HepG2 (cell line): ENCODE measurements around the gene TMEM80. TPM values are rescaled to one million over a fixed set of nuclear protein-coding genes. Genes with fewer than 3 reads are reported as not detected.

ENCODE experiments used
- BHLHE40 ChIP-seq: IDR thresholded peaks from 2 replicates; pipeline ENCODE4 v1.6.1; 2011; ENCODE audit warnings: low read length, improper control_type of control experiment
- CHD2 ChIP-seq: IDR thresholded peaks from 2 replicates; pipeline ENCODE4 v1.6.1; 2011; ENCODE audit warnings: low read depth, low read length, improper control_type of control experiment
- HNF4A ChIP-seq: sonication (generic); formaldehyde crosslinking; IDR thresholded peaks from 2 replicates; pipeline ENCODE4 v1.4.0; 2020; ENCODE audit warnings: missing genetic modification reagents
- ISL2 ChIP-seq: sonication (generic); formaldehyde crosslinking; IDR thresholded peaks from 2 replicates; pipeline ENCODE4 v1.5.0; 2020; ENCODE audit warnings: missing genetic modification reagents
- KLF12 ChIP-seq: sonication (generic); formaldehyde crosslinking; IDR thresholded peaks from 2 replicates; pipeline ENCODE4 v1.4.0; 2020; ENCODE audit warnings: missing genetic modification reagents, borderline replicate concordance
- MXI1 ChIP-seq: IDR thresholded peaks from 3 replicates; pipeline ENCODE4 v1.6.1; 2012; ENCODE audit warnings: low read depth, low read length, inconsistent platforms, borderline replicate concordance
- NONO ChIP-seq, 2 experiments: fragments of 450-650 bp in 1 of 2; sonication (generic) in 1 of 2; formaldehyde crosslinking in 1 of 2; IDR thresholded peaks in 1 of 2; conservative IDR thresholded peaks in 1 of 2; 2 replicates each; pipeline versions ENCODE4 v1.6.1 to v1.8.0; 2017 to 2022; ENCODE audit warnings: mild to moderate bottlenecking in 1 of 2, missing genetic modification reagents in 1 of 2, moderate library complexity in 1 of 2
- RAD21 ChIP-seq: fragments of 450-650 bp; formaldehyde crosslinking; IDR thresholded peaks from 2 replicates; pipeline ENCODE4 v1.5.0; 2020; ENCODE audit warnings: mild to moderate bottlenecking
- RBAK ChIP-seq: sonication (generic); formaldehyde crosslinking; IDR thresholded peaks from 2 replicates; pipeline ENCODE4 v1.5.1; 2020; ENCODE audit warnings: mild to moderate bottlenecking, missing genetic modification reagents
- RFXANK ChIP-seq: IDR thresholded peaks from 2 replicates; pipeline ENCODE4 v1.6.1; 2016
- SNAI1 ChIP-seq: sonication (generic); formaldehyde crosslinking; IDR thresholded peaks from 2 replicates; pipeline ENCODE4 v1.5.0; 2020; ENCODE audit warnings: mild to moderate bottlenecking, missing genetic modification reagents, borderline replicate concordance
- TMF1 ChIP-seq: sonication (generic); formaldehyde crosslinking; IDR thresholded peaks from 2 replicates; pipeline ENCODE4 v1.8.1; 2022; ENCODE audit warnings: low read depth, missing genetic modification reagents
- XRCC5 ChIP-seq: fragments of 200-400 bp; formaldehyde crosslinking; optimal IDR thresholded peaks from 2 replicates; pipeline ENCODE3; 2017; ENCODE audit warnings: mild to moderate bottlenecking, low read length
- ZBTB4 ChIP-seq: sonication (generic); formaldehyde crosslinking; IDR thresholded peaks from 2 replicates; pipeline ENCODE4 v1.4.0; 2020; ENCODE audit warnings: missing genetic modification reagents, mild to moderate bottlenecking, borderline replicate concordance
- ZFAT ChIP-seq: sonication (generic); formaldehyde crosslinking; conservative IDR thresholded peaks from 2 replicates; pipeline ENCODE4 v1.8.1; 2023; ENCODE audit warnings: missing genetic modification reagents, inconsistent platforms
- ZFYVE20 ChIP-seq: sonication (generic); formaldehyde crosslinking; IDR thresholded peaks from 2 replicates; pipeline ENCODE4 v1.8.0; 2023; ENCODE audit warnings: low read depth, mild to moderate bottlenecking, moderate library complexity, missing genetic modification reagents, borderline replicate concordance
- ZNF17 ChIP-seq: sonication (generic); formaldehyde crosslinking; IDR thresholded peaks from 2 replicates; pipeline ENCODE4 v1.5.0; 2020; ENCODE audit warnings: mild to moderate bottlenecking, missing genetic modification reagents
- ZNF280D ChIP-seq: sonication (generic); formaldehyde crosslinking; IDR thresholded peaks from 2 replicates; pipeline ENCODE4 v1.5.1; 2020; ENCODE audit warnings: mild to moderate bottlenecking, missing genetic modification reagents
- ZNF296 ChIP-seq: sonication (generic); formaldehyde crosslinking; conservative IDR thresholded peaks from 2 replicates; pipeline ENCODE4 v1.5.0; 2020; ENCODE audit warnings: mild to moderate bottlenecking, missing genetic modification reagents
- ZNF33A ChIP-seq: sonication (generic); formaldehyde crosslinking; IDR thresholded peaks from 2 replicates; pipeline ENCODE4 v1.5.1; 2020; ENCODE audit warnings: missing genetic modification reagents, mild to moderate bottlenecking, moderate library complexity, borderline replicate concordance
- ZNF543 ChIP-seq: sonication (generic); formaldehyde crosslinking; IDR thresholded peaks from 2 replicates; pipeline ENCODE4 v1.4.0; 2020; ENCODE audit warnings: mild to moderate bottlenecking, missing genetic modification reagents
- polyA plus RNA-seq, 8 experiments: library from polyadenylated mRNA; depleted of rRNA in 3 of 8; stranded (reverse) in 7 of 8; unstranded in 1 of 8; fragments of >200 nt; fragmentation: Illumina TruSeq in 4 of 8; extraction: Trizol in 4 of 8; gene quantifications; 2 replicates each; pipeline versions ENCODE4 v1.2.1 to v1.2.3, GENCODE V29; 2011 to 2016; ENCODE audit warnings: low read depth in 4 of 8, missing spikeins in 1 of 8, mixed read lengths in 1 of 8; ENCODE audit not compliant: insufficient read depth in 1 of 8
- total RNA-seq, 5 experiments: library from RNA; depleted of rRNA; stranded (reverse); fragments of >200 nt; fragmentation: Illumina TruSeq; extraction: Trizol; gene quantifications; 2 replicates each; pipeline ENCODE4 v1.2.3, GENCODE V29; 2016; ENCODE audit warnings: low read depth in 1 of 5
- TF ChIP-seq, protein P1 (sequence below): sonication (generic); formaldehyde crosslinking; IDR thresholded peaks from 2 replicates; pipeline ENCODE4 v1.5.1; 2020; ENCODE audit warnings: mild to moderate bottlenecking, moderate library complexity, missing genetic modification reagents

Gene TMEM80
- total and polyA plus RNA-seq, 2 of the 13 experiments (the other 11 are each of a cell fraction or from before 2014, with no cell fraction given), result 5.6 to 17.1 TPM

- TF ChIP-seq, protein P1, sequence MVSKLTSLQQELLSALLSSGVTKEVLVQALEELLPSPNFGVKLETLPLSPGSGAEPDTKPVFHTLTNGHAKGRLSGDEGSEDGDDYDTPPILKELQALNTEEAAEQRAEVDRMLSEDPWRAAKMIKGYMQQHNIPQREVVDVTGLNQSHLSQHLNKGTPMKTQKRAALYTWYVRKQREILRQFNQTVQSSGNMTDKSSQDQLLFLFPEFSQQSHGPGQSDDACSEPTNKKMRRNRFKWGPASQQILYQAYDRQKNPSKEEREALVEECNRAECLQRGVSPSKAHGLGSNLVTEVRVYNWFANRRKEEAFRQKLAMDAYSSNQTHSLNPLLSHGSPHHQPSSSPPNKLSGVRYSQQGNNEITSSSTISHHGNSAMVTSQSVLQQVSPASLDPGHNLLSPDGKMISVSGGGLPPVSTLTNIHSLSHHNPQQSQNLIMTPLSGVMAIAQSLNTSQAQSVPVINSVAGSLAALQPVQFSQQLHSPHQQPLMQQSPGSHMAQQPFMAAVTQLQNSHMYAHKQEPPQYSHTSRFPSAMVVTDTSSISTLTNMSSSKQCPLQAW (CRISPR knock-in tag), result peak; percentile 87
- TF ChIP-seq XRCC5, result peak; percentile 96
- peak; percentile 69; the same call in 1 of the 3 replicates for TF ChIP-seq MXI1
- TF ChIP-seq RBAK, result no peak
- peak; percentile 48 for TF ChIP-seq BHLHE40
- no peak for TF ChIP-seq RFXANK
- peak; percentile 29 for TF ChIP-seq HNF4A (CRISPR knock-in tag)
- no peak for TF ChIP-seq ZFYVE20 (CRISPR knock-in tag)
- no peak for TF ChIP-seq ZNF17 (CRISPR knock-in tag)
- no peak for TF ChIP-seq ZFAT (CRISPR knock-in tag)
- peak; percentile 91; the same call in 1 of the 2 replicates for TF ChIP-seq KLF12 (CRISPR knock-in tag)
- TF ChIP-seq NONO (IDR thresholded peaks at IDR 0.05), result no peak
- peak; percentile 81 for TF ChIP-seq NONO (CRISPR knock-in tag; conservative IDR thresholded peaks at IDR 0.05)
- TF ChIP-seq CHD2, result no peak
- TF ChIP-seq ZNF543 (CRISPR knock-in tag), result peak; percentile 31; the same call in 1 of the 2 replicates
- TF ChIP-seq RAD21 (CRISPR knock-in tag), result peak; percentile 95
- peak; percentile 54; the same call in 1 of the 2 replicates for TF ChIP-seq ZNF296 (CRISPR knock-in tag)
- TF ChIP-seq ZBTB4 (CRISPR knock-in tag), result peak; percentile 63; the same call in 1 of the 2 replicates
- peak; percentile 55; the same call in 1 of the 2 replicates for TF ChIP-seq ISL2 (CRISPR knock-in tag)
- no peak for TF ChIP-seq ZNF33A (CRISPR knock-in tag)
- TF ChIP-seq SNAI1 (CRISPR knock-in tag), result peak; percentile 76; the same call in 1 of the 2 replicates
- 0 out of 2 replicates have a peak, but pooled peaks have one; percentile 77 for TF ChIP-seq TMF1
- no peak for TF ChIP-seq ZNF280D (CRISPR knock-in tag)
Observed at GRCh38 chr11:727859-728748, 32.5 kb downstream of the TMEM80 start (continued).
